ENCODE data around the gene TMEM270.
"Not testable (repeated sequence)": the region's sequence is repeated elsewhere in the genome, so short reads cannot be mapped to it uniquely, and the experiment has no call there.

The TMEM270 gene, protein sequence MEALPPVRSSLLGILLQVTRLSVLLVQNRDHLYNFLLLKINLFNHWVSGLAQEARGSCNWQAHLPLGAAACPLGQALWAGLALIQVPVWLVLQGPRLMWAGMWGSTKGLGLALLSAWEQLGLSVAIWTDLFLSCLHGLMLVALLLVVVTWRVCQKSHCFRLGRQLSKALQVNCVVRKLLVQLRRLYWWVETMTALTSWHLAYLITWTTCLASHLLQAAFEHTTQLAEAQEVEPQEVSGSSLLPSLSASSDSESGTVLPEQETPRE

DNA sequence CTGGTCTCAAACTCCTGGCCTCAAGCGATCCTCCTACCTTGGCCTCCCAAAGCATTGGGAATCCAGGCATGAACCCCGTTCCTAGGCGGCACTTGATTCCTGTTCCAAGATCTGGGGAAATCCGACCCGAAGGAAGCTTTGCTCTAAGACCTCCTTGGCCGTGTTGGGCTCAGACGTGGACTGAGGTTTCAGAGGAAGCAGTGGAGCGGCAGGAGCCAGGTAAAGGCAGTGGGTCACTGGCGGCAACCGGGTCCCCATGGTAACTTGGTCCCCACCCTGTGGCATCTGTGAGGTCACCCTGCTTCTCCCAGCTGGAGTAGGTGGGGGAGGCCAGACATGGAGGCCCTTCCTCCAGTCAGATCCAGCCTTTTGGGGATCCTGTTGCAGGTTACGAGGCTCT, at the start of gene TMEM270:
Gene TMEM270 (plus strand): TSS at position 301 of the 400 bp plus-strand sequence. CDS start 36 bp downstream, at position 337.
- no peak for DNase-seq

DNA sequence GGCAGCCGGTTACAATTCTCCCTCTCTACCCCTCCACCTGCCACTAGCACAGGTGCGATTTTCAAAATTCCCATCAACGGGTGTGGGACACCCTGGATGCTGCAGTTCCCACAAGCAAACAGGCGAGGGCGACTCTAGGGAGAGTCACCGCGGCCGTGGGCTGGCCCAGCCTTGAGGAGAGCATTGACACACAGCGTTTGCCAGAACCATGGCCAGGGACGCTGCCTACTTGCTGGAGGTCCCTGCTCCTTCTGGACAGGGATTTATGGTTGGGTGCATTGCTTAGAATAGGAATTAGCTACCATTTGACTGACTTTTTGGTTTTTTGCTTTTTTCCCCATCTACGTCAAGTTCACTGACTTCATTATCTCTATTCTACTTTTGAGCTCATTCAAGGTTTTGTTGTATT, 49.2 kb upstream of the TMEM270 start:
- peak in 6 of 56 donors; percentile 5 to 29 (median 22) for DNase-seq

DNA sequence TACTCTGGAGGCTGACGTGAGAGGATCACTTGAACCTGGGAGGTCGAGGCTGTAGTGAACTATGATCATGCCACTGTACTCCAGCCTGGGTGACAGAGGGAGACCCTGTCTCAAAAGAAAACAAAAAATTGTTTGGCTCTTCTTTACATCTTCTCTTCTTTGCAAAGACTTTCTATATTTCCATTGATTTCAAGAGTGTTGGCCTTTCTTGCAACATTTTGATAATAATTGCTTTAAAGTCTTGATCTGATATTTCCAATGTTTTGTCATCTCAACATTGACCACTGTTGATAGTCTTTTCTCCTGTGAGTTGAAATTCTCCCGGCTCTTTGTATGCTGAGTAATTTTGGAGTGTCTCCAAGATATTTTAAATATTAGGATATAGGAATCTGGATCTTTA, 48.0 kb upstream of the TMEM270 start:
- DNase-seq, result no peak

DNA sequence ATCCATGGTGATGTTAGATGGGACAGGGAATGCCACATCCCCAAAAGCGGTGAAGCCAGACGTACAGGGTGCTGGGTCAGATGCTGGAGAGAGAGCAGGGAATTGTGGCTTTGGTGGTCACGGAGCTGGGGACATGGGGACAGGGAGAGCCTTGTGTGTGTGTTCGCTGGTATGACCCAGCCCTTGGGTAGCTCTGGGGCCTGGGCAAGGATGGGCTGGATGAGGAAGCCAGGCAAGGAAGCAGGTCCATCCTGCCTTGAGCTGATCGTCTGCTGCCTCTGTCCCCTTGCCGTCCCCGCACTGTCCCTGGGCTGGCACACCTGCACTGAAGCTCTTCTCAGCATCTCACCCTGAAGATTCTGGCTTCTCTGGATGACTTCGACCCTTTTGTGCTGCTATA, 45.5 kb upstream of the TMEM270 start:
- DNase-seq, result no peak

DNA sequence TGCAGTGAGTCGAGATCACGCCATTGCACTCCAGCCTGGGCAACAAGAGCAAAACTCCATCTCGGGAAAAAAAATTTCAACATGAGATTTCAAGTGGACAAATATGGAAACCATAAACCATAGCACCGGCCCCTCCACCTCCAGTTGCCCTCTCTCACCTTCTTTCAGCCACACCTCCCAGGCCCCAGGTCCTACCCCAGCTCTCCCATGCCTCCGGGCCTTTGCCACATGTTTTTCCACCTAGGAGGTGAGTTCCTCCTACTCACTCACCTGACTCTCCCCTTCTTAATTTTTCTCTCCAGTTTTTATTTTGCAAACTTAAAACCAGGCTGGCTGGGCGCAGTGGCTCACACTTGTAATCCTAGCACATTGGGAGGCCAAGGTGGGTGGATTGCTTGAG, 43.8 kb upstream of the TMEM270 start:
- DNase-seq, result no peak

DNA sequence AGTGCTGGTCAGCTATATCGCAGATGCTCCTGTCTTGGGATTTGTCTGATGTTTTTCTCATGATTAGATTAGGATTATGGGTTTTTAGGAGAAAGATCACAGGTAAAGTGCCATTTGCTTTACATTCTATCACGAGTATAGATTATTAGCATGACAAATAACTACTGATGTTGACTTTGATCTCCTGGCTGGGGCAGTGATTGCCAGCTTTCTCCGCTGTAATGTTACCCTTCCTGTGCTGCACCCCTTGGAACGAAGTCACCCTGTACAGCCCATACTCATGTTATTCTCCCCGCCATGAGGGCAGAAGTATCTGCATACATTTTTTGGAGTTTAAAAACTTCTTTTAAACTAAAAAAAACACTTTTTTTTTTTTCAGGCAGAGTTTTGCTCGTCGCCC, 40.9 kb upstream of the TMEM270 start:
- DNase-seq, result no peak

DNA sequence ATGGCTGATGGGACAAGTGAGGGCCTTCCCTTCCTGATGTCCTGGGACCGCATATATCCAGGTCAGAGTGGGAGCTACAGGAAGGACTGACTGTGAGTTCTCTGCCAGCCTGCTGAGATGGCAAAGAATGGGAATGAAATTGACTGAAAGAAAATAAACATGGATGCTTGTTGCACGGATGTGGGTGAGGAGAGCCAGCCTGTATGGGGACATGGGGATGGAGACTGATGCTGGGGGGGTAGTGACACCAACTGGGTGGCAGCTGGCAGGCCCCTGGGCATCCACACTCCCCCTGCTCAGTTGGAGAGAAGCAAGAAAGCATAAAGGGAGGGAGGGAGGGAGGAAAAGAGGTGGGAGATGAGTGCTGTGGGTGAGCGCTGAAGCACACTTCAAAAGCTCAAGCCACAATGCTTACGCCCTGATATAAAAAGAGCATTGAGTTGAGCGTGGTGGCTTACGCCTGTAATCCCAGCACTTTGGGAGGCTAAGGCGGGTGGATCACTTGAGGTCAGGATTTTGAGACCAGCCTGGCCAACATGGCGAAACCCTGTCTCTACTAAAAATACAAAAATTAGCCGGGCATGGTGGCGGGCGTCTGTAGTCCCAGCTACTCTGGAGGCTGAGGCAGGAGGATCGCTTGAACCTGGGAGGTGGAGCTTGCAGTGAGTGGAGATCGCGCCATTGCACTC, 39.2 kb upstream of the TMEM270 start:
- not testable (repeated sequence) for DNase-seq

DNA sequence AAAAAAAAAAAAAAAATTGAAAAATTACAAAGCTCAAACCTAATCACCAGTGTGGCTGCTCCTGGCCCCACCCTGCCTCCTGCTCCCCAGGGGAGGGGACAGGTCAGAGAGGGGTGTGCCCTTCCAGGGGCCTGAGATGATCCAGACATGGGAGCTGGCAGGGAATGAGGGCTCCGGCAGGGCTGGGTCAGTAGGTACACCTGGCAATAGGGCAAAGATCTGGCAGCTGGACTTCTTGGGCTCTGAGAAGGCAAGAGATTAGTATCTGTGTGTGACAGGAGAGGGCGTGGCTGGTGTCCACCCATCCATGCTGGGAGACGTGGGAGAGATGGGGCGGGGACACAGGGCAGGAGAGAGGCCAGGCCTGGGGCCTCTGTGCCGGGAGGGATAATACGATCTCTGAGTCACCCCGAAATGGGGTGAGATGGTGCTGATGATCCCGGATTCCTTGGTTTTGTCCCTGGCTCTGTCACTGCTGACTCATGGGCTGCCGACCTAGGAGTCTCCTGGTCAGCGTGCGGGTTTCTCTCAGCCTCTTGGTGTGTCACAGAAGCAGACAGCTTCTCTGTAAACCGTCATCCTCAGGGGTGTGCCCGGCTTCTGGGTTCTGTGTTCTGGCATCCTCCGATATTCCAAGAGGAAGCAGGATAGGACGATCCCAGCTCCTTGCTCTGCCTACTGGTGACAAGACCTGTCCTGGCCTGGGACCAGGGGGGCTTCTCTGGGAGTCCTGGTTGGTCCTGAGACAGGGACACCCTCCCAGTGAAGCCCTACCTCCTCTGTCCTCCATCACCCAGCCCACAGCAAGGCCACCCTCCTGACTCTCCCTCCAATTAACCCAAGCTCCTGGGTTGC, 38.4 kb upstream of the TMEM270 start:
- no peak for DNase-seq

DNA sequence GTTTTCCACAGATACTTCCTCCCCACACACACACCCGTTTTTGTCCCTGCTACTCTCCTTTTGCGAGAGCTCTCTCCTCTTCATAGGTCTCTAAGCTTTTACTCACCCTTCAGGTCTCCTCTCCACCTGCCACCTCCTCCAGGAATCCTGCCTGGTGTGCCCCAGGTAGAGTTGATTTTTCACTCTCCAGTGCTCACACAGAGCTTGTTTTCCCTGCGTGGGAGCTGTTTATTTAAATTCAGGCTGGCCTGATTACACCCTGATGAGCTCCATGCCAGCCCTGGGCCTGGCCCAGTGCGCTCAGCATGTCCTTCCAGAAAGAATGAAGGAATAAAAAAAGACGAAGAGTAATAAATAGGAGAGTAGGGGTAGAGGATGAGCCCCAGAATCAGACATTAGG, 37.7 kb upstream of the TMEM270 start:
- no peak for DNase-seq

DNA sequence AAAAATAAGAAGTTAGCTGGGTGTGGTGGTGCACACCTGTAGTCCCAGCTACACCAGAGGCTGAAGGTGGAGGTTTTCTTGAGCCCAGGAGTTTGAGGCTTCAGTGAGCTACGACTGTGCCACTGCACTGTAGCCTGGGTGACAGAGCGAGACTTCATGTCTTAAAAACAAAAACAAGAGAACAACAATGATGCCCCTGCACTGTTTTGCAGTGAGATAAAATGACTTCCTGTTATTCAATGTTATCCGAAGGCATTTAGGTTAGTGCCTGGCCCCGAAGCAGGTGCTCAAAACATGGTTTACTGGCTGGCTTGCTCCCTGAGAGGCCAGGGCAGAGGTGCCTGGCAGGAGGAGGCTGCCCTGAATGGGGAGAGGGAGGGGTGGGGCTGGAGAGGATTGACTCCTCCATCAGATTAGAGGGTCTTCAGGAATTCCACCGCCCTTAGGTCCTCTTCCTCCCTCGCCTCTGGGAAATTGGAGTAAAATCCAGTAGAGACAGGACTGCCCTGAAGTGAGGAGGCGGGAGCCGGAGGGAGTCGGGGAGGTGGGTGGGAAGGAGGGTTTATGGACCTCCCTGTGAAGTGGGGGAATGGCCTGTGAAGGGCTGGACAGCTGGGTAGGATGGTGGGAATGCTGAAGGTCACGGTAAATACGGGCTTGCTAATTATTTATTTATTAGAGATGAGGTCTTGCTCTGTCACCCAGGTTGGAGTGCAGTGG, 36.9 kb upstream of the TMEM270 start:
- DNase-seq, result no peak

DNA sequence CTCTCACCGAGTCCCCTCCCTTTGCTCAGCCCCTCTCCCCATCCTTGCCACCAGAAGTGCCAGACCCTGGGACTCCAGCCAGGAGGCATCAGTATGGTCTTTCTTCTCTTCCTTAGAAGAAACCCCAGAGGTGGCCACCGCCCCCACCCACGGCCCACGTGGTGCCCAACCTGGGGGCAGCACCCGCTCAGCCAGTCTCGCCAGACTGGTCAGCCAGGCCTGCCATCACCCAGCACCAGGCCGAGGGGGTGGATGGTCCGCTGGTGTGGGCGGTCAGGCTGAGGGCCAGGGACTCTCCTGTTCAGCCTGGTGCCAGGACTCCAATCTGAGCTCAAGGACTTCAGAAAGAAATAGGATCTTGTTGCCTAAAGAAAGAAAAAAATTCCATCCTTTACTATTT, 36.0 kb upstream of the TMEM270 start:
- DNase-seq, result no peak

DNA sequence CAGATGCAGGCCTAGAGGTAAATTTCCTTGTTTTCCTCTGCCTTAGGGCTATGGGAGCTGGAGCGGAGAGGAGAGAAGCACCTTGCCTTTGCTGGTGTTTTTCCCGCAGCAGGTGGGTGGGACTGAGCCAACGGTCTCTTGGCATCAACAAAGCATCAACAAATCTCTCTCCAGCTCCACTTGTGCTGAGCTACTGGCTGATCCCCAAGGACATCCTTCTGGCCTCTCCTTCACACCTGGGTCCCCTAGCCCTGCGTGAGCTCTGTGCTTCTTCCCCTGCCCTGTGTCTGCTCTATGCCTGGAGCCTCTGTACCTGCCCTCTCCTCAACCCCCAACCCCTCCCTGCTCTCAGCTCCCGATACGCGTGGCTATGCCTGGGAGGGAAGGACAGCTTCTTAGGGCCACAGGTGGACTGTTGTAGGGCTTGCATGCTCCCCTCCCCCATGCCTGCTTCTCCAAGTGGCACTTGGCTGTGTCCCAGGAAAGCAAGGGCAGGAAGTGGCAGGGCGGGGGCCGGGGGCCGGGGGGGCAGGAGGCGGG, 33.3 kb upstream of the TMEM270 start:
- DNase-seq, result peak in 1 of 56 donors; percentile 45

DNA sequence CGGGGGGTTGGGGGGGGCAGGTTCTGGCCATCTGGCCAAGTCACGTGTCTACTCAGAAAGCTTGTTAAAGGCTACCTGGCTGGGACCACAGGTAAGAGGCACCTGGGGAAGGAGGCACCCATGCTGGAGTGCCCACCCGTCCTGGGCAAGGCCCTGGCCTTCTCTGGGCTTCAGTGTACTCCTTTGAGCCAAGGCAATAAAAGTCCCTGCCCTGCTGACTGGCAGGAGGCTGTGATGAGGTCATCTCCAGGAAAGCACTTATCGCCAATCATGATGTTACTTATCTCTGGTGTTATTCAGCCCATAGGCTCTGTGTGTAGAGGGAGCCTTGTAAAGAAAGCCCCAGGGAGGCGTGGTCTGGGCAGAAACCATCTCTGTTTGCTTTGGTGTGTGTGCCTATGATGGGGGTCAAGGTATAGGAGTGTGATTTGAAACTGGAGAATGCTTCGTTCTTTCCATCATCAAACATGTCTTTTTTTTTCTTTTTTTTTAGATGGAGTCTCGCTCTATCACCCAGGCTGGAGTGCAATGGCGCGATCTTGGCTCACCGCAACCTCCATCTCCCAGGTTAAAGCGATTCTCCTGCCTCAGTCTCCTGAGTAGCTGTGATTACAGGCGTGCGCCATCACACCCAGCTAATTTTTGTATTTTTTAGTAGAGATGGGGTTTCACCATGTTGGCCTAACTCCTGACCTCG, 32.7 kb upstream of the TMEM270 start:
- no peak for DNase-seq

DNA sequence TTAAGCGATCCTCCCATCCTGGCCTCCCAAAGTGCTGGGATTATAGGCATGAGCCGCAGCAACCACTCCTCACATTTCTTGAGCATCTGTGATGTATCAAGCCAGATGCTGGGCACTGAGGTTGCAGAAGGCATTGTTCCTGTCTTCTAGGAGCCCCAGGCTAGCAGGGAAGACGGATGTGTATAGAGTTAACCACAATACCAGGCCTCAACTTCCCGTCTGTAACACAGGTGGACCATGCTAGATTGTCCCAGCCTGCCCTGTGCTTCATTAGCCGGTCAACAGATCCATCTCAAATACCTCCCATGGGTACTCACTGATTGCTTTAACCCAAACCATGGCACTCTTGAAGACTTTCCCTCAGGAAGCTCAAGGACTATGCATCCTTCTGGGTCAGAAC, 32.0 kb upstream of the TMEM270 start:
- no peak for DNase-seq

DNA sequence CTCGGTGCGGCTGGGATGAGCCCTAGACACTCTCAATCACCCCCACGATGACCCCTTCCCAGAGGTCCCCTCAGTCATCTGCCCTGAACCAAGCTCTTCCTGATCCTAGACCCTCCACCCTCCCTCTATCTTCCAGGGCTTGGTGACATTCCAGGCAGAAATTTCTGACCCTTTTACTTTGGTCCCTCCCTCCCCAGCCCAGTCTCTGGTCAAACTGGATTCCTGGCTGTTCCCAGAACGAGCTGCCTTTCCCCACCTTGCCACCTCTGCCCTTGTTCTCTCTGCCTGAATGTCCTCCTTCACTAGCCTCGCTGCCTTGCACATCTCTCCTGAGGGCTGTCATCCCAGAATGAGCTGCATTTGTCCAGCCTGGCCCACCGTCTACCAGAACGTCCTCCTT, 31.5 kb upstream of the TMEM270 start:
- DNase-seq, result no peak

DNA sequence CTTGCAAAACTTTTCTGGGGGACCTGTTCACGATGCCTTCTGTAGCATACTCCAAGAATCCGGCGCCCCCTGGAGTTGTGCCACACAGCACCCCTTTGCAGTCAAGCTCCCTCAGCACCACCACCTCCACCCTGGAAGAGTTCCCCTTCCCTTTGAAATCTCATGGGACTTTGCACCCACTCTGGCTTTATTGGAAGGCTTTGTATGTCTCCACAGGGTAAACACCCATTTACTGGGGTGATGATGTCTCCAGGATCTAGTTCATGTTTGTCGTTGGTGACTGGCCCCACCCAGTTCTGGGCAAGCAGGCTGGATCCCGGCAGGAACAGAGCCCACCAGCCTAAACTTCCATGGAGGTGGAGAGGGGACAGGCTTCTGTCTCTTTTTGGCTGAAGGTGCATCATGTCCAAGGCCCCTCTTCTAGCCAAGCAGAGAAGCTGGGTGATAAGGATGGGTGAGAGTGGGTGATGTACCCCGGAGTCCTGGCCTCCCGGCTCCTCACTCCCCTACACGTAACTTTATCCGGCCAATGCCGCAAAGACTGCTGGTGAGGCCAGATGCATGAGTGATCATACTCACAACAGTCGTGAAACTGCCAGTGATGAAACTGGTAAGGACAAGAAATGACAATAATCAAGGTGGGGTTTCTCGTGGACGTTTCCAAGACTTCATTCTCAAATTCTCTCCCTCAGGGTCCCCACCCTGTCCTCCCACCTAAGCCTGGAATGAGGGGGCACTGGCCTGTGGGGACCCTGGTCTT, 30.9 kb upstream of the TMEM270 start:
- DNase-seq, result no peak

DNA sequence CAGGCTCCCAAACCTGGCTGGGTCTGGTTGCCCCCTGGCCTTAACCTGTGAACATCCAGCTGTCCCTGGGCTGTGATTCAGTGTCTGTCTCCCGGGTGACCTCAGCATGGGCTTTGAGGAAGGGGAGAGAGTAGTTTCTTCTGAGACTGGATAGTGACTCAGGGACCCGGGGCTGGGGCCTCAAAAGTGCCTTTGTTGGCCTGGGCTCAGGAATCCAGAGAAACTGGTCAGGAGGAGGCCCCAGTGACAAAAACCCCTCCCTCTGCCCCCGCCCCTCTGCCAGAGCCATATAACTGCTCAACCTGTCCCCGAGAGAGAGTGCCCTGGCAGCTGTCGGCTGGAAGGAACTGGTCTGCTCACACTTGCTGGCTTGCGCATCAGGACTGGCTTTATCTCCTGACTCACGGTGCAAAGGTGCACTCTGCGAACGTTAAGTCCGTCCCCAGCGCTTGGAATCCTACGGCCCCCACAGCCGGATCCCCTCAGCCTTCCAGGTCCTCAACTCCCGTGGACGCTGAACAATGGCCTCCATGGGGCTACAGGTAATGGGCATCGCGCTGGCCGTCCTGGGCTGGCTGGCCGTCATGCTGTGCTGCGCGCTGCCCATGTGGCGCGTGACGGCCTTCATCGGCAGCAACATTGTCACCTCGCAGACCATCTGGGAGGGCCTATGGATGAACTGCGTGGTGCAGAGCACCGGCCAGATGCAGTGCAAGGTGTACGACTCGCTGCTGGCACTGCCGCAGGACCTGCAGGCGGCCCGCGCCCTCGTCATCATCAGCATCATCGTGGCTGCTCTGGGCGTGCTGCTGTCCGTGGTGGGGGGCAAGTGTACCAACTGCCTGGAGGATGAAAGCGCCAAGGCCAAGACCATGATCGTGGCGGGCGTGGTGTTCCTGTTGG, 30.0 kb upstream of the TMEM270 start, which contains the start of gene CLDN4:
Gene CLDN4 (plus strand): TSS at position 316 of the 903 bp plus-strand sequence. CDS start 206 bp downstream, at position 522.
- DNase-seq, result no peak

DNA sequence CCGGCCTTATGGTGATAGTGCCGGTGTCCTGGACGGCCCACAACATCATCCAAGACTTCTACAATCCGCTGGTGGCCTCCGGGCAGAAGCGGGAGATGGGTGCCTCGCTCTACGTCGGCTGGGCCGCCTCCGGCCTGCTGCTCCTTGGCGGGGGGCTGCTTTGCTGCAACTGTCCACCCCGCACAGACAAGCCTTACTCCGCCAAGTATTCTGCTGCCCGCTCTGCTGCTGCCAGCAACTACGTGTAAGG, 29.4 kb upstream of the TMEM270 start:
- DNase-seq, result peak in 1 of 56 donors; percentile 10

Measured in amygdala (tissue), 56 donors.